ENCODE measurements around the gene GPATCH8.

The GPATCH8 gene

DNA sequence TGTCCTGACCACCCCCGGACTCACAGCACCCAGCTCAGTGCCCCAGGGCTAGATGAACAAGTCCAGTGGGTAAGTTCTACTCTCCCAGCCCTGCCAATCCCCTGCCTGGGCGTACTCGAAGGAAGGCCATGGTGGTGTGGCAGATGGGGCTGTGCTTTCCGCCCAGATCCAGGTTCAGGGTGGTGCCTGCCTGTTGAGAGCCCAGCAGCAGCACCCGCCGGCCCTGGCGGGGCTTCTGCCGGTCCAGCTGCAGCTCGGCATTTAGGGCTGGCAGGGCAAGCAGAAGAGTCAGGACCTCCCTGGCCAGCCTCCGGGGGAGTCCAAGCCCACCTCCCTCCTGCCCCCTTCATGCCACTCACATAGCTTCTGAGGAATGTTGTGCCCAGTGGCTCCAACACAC lies 123.3 kb downstream of the GPATCH8 start:
- DNase-seq (ENCODE audit: low read depth, low spot score) = no peak
- in situ Hi-C loops (cut with HindIII; ENCODE audit: low sequenced_read_pairs) = no loop called here
- TF ChIP-seq, protein P1, sequence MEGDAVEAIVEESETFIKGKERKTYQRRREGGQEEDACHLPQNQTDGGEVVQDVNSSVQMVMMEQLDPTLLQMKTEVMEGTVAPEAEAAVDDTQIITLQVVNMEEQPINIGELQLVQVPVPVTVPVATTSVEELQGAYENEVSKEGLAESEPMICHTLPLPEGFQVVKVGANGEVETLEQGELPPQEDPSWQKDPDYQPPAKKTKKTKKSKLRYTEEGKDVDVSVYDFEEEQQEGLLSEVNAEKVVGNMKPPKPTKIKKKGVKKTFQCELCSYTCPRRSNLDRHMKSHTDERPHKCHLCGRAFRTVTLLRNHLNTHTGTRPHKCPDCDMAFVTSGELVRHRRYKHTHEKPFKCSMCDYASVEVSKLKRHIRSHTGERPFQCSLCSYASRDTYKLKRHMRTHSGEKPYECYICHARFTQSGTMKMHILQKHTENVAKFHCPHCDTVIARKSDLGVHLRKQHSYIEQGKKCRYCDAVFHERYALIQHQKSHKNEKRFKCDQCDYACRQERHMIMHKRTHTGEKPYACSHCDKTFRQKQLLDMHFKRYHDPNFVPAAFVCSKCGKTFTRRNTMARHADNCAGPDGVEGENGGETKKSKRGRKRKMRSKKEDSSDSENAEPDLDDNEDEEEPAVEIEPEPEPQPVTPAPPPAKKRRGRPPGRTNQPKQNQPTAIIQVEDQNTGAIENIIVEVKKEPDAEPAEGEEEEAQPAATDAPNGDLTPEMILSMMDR (IDR thresholded peaks at IDR 0.05; ENCODE audit: low read depth, low read length) = no peak
- no peak overlapping the region for H3K4me3 ChIP-seq (ENCODE audit: low read depth, low read length)

DNA sequence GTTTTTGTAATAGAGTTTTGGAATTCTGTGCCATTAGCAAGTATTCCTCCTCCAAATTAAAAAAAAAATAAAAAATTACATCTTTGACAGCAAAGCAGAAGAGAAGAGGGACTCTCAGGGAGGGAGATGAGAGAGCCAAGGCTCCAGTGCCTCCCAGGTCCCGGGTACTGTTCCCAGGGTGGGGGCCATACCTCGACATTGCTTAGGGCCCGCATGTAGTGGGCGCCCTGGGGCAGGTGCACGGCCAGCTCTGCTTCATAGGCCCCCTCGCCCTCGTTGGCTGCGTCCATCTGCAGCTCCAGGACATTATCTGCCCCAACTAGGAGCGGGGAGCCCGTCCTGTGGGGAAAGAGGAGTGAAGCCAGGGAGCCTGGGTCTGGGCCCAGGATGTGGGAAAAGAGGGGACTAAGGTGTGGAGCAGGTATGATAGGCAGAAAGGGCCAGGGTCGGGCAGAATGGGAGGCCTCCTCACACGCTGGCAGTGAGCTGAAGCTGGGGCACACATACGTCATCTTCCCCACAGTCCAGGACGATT lies 125.0 kb downstream of the GPATCH8 start:
- TF ChIP-seq, protein P1 (IDR thresholded peaks at IDR 0.05; ENCODE audit: low read depth, low read length) = no peak
- H3K4me3 ChIP-seq (ENCODE audit: low read depth, low read length) = no peak overlapping the region
- in situ Hi-C loops (cut with HindIII; ENCODE audit: low sequenced_read_pairs) = no loop called here
- DNase-seq (ENCODE audit: low read depth, low spot score) = no peak

DNA sequence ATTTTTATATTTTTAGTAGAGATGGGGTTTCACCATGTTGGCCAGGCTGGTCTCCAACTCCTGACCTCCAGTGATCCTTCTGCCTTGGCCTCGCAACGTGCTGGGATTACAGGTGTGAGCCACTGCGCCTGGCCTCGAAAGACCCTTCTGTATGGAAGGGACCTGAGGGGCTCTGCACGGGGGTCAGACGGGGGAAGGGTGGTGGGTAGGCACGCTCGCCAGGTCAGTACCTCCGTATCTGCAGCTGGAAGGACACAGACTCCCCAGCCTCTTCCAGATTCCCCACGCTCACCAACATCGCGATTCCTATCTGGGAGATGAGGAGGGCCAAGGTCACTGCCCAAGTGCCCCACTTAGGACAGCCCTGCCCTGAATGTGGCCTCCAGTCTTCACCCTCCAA lies 126.4 kb downstream of the GPATCH8 start:
- DNase-seq (ENCODE audit: low read depth, low spot score) = no peak
- H3K4me3 ChIP-seq (ENCODE audit: low read depth, low read length) = no peak overlapping the region
- in situ Hi-C loops (cut with HindIII; ENCODE audit: low sequenced_read_pairs) = no loop called here
- TF ChIP-seq, protein P1 (IDR thresholded peaks at IDR 0.05; ENCODE audit: low read depth, low read length) = no peak

DNA sequence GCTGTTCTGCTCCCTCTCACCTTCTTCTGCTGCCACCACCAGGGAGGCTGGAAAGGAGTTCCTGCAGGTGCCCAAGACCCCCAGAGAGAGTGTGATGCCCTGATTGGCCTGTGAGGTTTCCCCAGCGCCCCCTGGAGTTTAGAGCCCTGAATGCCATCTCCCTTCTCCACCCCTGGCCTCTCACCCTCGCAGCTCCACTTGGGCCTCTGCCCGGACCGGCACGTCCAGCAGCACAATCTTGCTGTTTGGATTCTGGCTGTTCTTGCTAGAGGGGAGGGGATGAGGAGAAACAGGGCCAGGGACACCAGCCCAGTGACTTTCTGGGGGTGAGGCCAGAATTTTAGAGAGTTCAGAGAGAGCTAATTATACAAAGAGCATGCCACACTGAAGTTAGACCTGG lies 127.1 kb downstream of the GPATCH8 start:
- no peak for DNase-seq (ENCODE audit: low read depth, low spot score)
- H3K4me3 ChIP-seq (ENCODE audit: low read depth, low read length) = no peak overlapping the region
- TF ChIP-seq, protein P1 (IDR thresholded peaks at IDR 0.05; ENCODE audit: low read depth, low read length) = peak; percentile 49
- in situ Hi-C loops (cut with HindIII; ENCODE audit: low sequenced_read_pairs) = no loop called here

DNA sequence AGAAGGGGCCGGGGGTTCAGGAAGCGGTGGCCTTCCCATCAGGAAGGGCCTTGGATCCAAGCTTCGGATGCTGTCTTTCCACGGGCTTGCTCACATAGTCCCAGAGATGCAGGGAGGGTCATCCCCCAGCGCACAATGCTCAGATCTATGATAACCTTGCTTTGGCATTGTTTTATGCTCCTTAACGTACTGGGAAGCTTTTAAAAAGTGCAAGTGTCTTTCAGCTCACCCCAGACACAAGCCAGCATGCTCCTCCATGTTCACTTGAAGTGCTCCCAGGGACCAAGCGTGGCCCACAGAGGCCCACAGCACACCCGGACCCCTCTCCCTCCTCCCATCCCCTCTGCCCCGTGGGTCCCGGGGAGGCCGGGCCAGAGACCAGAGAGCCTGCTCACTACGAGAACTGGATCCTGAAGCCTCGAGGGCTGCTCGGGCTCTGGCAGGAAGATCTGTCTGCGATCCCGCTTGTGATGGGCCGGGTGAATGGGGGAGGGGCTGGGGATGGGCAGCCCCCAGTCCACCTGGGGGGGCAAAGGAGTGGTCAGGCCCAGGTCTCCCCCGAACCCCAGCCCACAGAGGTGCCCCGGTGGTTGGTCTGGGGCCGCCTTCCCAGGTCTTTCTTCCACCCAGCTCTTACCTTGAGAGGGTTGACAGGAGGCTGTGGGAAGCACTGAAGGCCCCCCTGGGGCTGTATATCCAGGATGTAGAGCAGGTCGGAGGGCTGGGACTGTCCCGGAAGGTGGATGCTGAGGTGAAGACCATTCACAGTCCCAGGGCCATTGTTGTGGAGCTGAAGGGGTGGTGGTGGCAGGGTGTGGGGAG lies 127.8 kb downstream of the GPATCH8 start:
- H3K4me3 ChIP-seq (ENCODE audit: low read depth, low read length) = no peak overlapping the region
- in situ Hi-C loops (cut with HindIII; ENCODE audit: low sequenced_read_pairs) = no loop called here
- TF ChIP-seq, protein P1 (IDR thresholded peaks at IDR 0.05; ENCODE audit: low read depth, low read length) = no peak
- DNase-seq (ENCODE audit: low read depth, low spot score) = no peak

DNA sequence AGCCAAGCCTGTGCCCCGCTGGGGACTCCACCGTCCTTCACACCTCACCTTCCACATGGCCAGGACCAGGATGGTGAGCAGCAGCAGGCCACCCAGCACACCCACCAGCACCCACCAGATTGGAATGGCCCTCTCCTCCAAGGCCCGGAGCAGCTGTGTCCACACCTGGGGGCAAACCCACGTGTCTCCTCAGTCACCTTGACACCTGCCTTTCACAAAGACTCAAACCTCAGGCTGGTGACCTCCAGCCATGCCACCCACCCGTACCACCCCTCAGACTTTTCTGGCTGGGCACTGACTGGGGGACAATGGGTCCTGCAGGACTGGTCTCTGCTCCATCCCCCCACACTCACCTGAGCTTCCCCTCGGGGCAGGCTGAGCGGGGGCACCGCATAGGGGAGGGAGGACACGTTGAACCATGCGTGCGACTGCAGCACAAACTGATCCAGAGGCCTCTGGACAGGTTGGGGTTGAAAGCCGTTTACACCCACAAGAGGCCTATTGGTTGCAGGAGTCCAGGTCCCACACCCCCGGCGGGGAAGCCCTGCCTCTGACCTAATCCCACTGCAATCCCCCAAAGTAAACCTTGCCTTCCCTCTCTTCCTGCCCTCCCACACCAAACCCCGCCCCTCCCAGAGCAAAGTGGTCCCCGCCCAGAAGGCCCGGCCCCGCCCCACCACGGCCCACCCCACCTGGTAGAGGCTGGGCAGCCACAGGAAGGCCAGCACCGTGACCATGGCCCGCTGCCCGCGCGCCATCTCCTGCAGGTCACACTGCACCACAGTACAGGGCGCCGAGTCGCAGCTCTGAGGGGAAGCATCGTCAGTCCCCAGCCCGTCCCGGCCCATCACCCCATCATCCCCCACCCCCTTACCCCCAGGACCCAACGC lies 128.7 kb downstream of the GPATCH8 start:
- in situ Hi-C loops (cut with HindIII; ENCODE audit: low sequenced_read_pairs) = no loop called here
- H3K4me3 ChIP-seq (ENCODE audit: low read depth, low read length) = no peak overlapping the region
- TF ChIP-seq, protein P1 (IDR thresholded peaks at IDR 0.05; ENCODE audit: low read depth, low read length) = no peak
- no peak for DNase-seq (ENCODE audit: low read depth, low spot score)
